ENCODE results near the gene TOP2A.
A peak's percentile ranks its signal among the peaks of the same experiment; 100 is the strongest.
"Not testable (repeated sequence)": the region's sequence is repeated elsewhere in the genome, so short reads cannot be mapped to it uniquely, and the experiment has no call there.

Gene TOP2A

DNA sequence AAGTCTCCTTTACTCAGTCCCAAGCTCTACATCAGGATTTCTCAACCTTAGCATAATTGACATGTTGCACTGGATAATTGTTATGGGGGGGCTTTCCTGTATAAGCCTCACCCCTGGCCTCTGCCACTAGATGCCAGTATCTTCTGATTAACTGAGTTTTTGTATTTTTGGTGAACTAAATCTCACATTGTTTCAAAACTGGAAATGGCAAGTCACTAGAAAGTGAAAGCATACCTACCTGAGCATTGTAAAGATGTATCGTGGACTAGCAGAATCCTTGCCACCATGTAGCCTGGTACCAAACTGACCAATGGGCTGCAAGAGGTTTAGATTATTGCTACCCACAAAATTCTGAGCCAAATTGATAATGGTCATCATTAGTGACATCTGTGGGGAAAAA is 15.0 kb downstream of the TOP2A start:
- TF ChIP-seq, protein P1, sequence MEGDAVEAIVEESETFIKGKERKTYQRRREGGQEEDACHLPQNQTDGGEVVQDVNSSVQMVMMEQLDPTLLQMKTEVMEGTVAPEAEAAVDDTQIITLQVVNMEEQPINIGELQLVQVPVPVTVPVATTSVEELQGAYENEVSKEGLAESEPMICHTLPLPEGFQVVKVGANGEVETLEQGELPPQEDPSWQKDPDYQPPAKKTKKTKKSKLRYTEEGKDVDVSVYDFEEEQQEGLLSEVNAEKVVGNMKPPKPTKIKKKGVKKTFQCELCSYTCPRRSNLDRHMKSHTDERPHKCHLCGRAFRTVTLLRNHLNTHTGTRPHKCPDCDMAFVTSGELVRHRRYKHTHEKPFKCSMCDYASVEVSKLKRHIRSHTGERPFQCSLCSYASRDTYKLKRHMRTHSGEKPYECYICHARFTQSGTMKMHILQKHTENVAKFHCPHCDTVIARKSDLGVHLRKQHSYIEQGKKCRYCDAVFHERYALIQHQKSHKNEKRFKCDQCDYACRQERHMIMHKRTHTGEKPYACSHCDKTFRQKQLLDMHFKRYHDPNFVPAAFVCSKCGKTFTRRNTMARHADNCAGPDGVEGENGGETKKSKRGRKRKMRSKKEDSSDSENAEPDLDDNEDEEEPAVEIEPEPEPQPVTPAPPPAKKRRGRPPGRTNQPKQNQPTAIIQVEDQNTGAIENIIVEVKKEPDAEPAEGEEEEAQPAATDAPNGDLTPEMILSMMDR (IDR thresholded peaks at IDR 0.05; ENCODE audit: low read length, missing control alignments) = no peak
- no peak overlapping the region for H3K4me3 ChIP-seq (replicated peaks; ENCODE audit: low read depth, low read length)
- no peak for DNase-seq (ENCODE audit: low read depth)

DNA sequence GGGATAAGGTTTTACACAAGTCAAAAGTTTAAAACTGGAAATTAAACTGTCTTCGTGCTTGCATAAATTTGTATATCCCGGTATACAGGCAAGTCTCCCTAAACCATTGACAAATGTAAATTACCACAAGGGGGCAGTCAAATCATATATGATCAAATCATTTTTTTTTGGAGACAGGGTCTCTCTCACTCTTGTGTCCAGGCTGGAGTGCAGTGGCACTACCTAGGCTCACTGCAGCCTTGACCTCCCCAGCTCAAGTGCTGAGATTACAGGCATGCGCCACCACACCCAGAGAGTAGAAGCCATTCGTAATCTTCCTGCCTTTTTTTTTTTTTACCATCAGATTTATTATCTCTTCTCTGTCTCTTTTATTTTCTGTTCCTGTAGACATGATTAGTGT is 18.5 kb downstream of the TOP2A start:
- peak; percentile 80 for DNase-seq (ENCODE audit: low read depth)
- H3K4me3 ChIP-seq (replicated peaks; ENCODE audit: low read depth, low read length) = no peak overlapping the region

DNA sequence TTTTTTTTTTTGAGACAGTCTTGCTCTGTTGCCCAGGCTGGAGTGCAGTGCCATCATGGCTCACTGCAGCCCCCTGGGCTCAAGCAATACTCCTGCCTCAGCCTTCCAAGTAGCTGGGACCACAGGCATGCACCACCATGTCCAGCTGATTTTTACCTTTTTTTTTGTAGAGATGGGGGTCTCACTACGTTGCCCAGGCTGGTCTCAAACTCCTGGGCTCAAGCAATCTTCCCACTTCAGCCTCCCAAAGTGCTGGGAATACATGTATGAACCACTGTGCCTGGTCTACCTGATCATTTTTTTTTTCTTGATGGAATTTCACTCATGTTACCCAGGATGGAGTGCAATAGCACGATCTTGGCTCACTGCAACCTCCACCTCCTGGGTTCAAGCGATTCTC is 31.1 kb downstream of the TOP2A start:
- DNase-seq (ENCODE audit: low read depth); H3K4me3 ChIP-seq (replicated peaks; ENCODE audit: low read depth, low read length): not testable (repeated sequence)

More for the DNA sequence above, 18.5 kb downstream of the TOP2A start:
- TF ChIP-seq, protein P1 (IDR thresholded peaks at IDR 0.05; ENCODE audit: low read length, missing control alignments) = peak; percentile 59

DNA sequence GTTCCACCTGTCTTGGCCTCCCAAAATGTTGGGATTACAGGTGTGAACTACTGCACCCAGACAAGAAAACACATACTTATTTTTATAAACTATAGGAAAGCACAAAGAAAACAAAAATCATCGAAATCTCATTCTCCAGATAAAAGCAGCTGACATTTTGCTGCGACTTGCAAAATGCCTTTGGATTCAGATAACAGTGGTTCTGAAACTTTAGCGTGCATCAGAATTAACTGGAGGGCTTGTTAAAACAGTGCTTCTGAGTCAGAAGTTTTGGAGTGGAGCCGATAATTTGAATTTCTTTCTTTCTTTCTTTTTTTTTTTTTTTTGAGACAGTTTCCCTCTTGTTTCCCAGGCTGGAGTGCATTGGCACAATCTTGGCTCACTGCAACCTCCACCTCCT is 35.4 kb downstream of the TOP2A start:
- no peak overlapping the region for H3K4me3 ChIP-seq (replicated peaks; ENCODE audit: low read depth, low read length)
- DNase-seq (ENCODE audit: low read depth) = no peak
- TF ChIP-seq, protein P1 (IDR thresholded peaks at IDR 0.05; ENCODE audit: low read length, missing control alignments) = no peak

DNA sequence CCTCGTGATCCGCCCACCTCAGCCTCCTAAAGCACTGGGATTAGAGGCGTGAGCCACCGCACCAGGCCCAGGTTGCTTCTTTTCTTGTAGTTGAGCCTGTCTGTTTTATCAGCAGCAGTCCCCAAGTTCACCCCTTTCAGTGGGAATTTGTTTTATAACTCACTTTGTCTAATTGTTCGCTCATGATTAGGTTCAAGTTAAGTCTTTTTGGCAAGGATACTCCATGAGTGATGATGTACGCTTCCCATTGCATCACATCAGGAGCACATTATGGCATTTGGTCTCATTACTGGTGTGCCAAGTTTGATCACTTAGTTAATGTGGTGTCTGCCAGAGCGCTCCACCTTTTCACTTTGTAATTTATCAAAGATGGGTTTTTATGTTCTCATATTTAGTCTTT is 38.7 kb downstream of the TOP2A start:
- no peak for DNase-seq (ENCODE audit: low read depth)
- no peak overlapping the region for H3K4me3 ChIP-seq (replicated peaks; ENCODE audit: low read depth, low read length)
- TF ChIP-seq, protein P1 (IDR thresholded peaks at IDR 0.05; ENCODE audit: low read length, missing control alignments) = no peak

DNA sequence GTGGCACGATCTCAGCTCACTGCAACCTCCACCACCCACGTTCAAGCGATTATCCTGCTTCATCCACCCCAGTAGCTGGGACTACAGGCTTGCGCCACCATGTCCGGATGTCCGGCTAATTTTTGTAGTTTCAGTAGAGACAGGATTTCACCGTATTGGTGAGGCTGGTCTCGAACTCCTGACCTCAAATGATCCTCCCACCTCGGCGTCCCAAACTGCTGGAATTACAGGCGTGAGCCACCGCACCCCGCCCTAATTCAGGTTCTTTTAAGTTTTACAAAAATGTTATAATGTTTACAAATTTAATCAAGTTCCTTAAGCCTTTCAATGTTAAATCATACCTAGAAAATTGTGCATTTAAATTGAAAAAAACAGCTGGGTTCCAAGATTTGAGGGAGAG is 39.9 kb downstream of the TOP2A start:
- TF ChIP-seq, protein P1 (IDR thresholded peaks at IDR 0.05; ENCODE audit: low read length, missing control alignments) = no peak
- no peak for DNase-seq (ENCODE audit: low read depth)
- H3K4me3 ChIP-seq (replicated peaks; ENCODE audit: low read depth, low read length) = no peak overlapping the region

DNA sequence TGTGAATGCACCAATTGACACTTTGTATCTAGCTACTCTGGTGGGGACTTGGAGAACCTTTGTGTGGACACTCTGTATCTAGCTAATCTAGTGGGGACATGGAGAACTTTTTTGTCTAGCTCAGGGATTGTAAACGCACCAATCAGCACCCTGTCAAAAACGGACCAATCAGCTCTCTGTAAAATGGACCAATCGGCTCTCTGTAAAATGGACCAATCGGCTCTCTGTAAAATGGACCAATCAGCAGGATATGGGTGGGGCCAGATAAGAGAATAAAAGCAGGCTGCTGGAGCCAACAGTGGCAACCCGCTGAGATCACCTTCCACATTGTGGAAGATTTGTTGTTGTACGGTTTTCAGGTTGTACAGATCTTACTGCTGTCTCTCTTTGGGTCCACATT is 41.2 kb downstream of the TOP2A start:
- not testable (repeated sequence) for H3K4me3 ChIP-seq (replicated peaks; ENCODE audit: low read depth, low read length); DNase-seq (ENCODE audit: low read depth)

DNA sequence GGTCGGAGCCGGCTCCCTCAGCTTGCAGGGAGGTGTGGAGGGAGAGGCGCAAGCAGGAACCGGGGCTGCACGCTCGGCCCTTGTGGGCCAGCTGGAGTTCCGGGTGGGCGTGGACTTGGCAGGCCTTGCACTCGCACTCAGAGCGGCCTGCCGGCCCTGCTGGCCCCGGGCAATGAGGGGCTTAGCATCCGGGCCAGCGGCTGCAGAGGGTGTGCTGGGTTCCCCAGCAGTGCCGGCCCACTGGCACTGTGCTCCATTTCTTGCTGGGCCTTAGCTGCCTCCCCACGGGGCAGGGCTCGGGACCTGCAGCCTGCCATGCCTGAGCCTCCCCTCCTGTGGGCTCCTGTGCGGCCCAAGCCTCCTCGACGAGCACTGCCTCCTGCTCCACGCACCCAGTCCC is 41.9 kb downstream of the TOP2A start:
- H3K4me3 ChIP-seq (replicated peaks; ENCODE audit: low read depth, low read length); DNase-seq (ENCODE audit: low read depth): not testable (repeated sequence)
